Stimulated activated CD4-positive, alpha-beta T cell treated with anti-CD3 and anti-CD28 coated beads, Interleukin-2, amount 100 ng/mL, for 4 hours (primary cell): Measurements from ENCODE around the gene MERTK.
"Not testable (repeated sequence)": the region's sequence is repeated elsewhere in the genome, so short reads cannot be mapped to it uniquely, and the experiment has no call there.

Experiments
- DNase-seq: peaks from one replicate; pipeline ENCODE4 v3.0.0-alpha.2; 2020; ENCODE audit warnings: low read depth

Gene MERTK

GRCh38 chr2:111946294-111947114 lies 48.1 kb downstream of the MERTK start:
- DNase-seq = no peak

- no peak for DNase-seq
Measured at GRCh38 chr2:111947219-111947618, 48.8 kb downstream of the MERTK start.

GRCh38 chr2:111948832-111949231 lies 50.4 kb downstream of the MERTK start:
- DNase-seq = no peak

- DNase-seq = no peak
Measured at GRCh38 chr2:111950236-111950635, 51.8 kb downstream of the MERTK start.

- DNase-seq = no peak
Measured at GRCh38 chr2:111951486-111951885, 53.1 kb downstream of the MERTK start.

- DNase-seq = no peak
Measured at GRCh38 chr2:111952871-111953452, 54.6 kb downstream of the MERTK start.

GRCh38 chr2:111954602-111955332 lies 56.4 kb downstream of the MERTK start:
- no peak for DNase-seq

GRCh38 chr2:111957872-111958354 lies 59.5 kb downstream of the MERTK start:
- no peak for DNase-seq

- no peak for DNase-seq
Measured at GRCh38 chr2:111958901-111959300, 60.5 kb downstream of the MERTK start.

GRCh38 chr2:111961663-111962062 lies 63.3 kb downstream of the MERTK start:
- DNase-seq = no peak

GRCh38 chr2:111963086-111963485 lies 64.7 kb downstream of the MERTK start:
- DNase-seq = not testable (repeated sequence)

- not testable (repeated sequence) for DNase-seq
Measured at GRCh38 chr2:111963508-111963907, 65.1 kb downstream of the MERTK start.

GRCh38 chr2:111965062-111965461 lies 66.7 kb downstream of the MERTK start:
- DNase-seq = no peak

GRCh38 chr2:111966241-111966640 lies 67.8 kb downstream of the MERTK start:
- no peak for DNase-seq

- DNase-seq = no peak
Measured at GRCh38 chr2:111967018-111967417, 68.6 kb downstream of the MERTK start.

- DNase-seq = no peak
Measured at GRCh38 chr2:111970453-111970852, 72.0 kb downstream of the MERTK start.

GRCh38 chr2:111972955-111973565 lies 74.7 kb downstream of the MERTK start:
- no peak for DNase-seq

GRCh38 chr2:111973701-111974100 lies 75.3 kb downstream of the MERTK start:
- no peak for DNase-seq

GRCh38 chr2:111975053-111975552 lies 76.7 kb downstream of the MERTK start:
- no peak for DNase-seq

GRCh38 chr2:111975819-111976218 lies 77.4 kb downstream of the MERTK start:
- no peak for DNase-seq

- DNase-seq = no peak
Measured at GRCh38 chr2:111977240-111977639, 78.8 kb downstream of the MERTK start.
